ENCODE data around the gene TMEM236.

Gene TMEM236

GRCh38 chr10:17787087-17787961 lies 35.3 kb downstream of the TMEM236 start:
- no peak for DNase-seq (ENCODE audit: low spot score)

GRCh38 chr10:17788646-17789045 lies 36.6 kb downstream of the TMEM236 start:
- no peak for DNase-seq (ENCODE audit: low spot score)

DNA sequence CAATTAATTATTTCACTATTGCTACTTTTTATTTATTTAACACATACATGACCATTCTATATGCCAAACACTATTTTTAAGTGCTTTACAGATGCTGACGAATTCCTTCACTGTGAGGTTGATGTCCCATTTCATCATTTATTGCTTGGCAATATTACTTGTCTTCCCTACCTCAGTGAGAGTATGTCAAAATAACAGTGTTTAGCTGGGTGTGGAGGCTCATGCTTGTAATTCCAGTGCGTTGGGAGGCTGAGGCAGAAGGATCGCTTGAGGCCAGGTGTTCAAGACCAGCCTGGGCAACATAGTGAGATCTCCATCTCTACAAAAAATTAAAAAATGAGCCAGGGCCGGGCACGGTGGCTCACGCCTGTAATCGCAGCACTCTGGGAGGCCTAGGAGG lies 37.4 kb downstream of the TMEM236 start:
- no peak for DNase-seq (ENCODE audit: low spot score)

- no peak for DNase-seq (ENCODE audit: low spot score)
Observed at GRCh38 chr10:17790651-17791050, 38.6 kb downstream of the TMEM236 start.

DNA sequence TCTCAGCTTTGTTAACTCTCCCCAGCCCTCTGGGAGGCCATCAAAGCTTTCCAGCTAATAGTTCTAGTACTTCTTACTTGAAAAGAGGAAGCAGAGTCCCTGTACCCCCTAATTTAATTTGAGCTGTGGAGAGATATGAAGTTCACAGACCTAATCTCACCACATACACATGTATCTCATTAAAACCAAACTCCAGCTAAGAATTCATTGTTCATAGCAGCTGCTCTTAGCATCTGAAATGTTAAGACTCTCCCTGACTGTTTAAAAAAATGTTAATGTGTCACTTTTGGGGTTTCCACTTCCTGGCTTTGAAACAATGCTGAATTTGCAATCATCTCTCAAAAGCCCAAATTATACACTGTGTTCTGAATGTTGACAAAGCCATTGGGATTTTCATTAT lies 41.0 kb downstream of the TMEM236 start:
- no peak for DNase-seq (ENCODE audit: low spot score)

GRCh38 chr10:17793823-17794644 lies 42.0 kb downstream of the TMEM236 start:
- DNase-seq (ENCODE audit: low spot score), result no peak

DNA sequence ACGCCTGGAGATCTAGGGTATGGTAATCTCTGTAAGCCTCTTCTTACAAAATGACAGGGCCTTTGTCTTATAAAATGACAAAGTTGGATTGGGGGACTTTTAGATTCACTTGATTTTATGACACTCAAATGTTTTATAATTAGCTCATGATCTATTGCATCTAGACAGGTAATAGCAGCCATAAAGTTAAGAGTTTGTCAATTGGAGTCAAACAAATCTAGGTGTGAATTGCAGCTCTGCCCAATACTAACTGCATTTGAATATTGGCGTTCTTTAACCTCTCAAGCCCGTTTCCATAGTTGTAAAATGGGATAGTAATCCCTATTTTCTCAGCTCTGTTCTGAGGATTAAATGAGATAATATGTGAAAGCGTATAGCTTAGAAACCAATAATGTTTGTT lies 43.1 kb downstream of the TMEM236 start:
- DNase-seq (ENCODE audit: low spot score), result no peak

DNA sequence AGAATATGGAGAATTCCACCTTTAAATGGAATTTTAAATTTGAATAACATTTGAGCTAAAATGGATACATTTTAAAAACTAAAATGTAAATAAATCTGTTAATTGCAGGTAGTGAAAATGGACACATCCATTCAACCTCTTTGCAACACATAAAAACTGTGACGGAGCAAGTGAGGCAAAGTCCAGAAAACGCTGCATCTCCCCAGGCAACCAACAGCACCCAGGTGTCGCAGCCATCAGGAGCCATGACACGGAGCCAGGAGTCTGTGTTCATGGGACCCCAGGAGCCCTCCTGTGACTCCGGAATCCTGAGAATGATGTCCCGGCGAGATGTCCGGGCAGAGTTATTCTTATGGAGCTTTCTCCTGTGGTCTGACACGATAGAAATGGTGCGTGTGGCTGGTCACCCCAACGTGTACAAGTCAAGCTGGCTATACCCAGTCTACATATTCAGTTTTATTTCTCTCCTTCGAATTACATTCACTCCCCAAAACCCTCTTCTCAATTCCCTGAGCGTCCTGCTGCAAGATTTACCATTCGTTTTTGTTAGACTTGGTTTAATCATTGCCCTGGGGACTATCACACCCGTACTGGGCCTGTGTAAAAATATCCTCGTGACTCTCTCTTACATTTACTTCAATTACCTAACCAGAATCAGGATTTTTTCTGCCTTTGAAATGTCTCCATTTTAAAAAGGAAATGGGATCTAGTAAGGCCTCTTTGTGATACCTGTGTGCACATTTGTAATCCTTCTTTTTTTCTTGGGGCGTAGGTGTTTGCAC lies 44.0 kb downstream of the TMEM236 start:
- no peak for DNase-seq (ENCODE audit: low spot score)

DNA sequence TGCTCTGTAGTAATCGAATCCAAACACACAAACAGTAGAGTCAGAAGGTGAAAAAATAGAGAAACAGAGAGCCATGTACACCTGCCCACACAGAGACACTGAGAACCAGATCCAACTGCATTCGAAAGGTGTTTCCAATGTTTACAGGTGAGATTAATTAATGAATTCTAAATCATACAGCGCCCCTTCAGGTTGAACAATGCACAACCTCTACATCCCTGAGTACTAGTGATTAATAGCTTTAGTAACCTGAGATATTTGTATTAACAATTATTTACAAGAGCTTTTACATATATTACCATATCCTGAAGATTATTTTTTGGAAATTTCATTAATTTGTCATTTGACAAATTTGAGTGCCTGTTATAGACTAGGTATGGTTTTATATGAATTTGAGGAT lies 49.5 kb downstream of the TMEM236 start:
- DNase-seq (ENCODE audit: low spot score), result no peak

GRCh38 chr10:17802350-17802749 lies 50.3 kb downstream of the TMEM236 start:
- DNase-seq (ENCODE audit: low spot score), result no peak

GRCh38 chr10:17802976-17803375 lies 51.0 kb downstream of the TMEM236 start:
- DNase-seq (ENCODE audit: low spot score), result no peak

GRCh38 chr10:17805330-17805729 lies 53.3 kb downstream of the TMEM236 start:
- no peak for DNase-seq (ENCODE audit: low spot score)

DNA sequence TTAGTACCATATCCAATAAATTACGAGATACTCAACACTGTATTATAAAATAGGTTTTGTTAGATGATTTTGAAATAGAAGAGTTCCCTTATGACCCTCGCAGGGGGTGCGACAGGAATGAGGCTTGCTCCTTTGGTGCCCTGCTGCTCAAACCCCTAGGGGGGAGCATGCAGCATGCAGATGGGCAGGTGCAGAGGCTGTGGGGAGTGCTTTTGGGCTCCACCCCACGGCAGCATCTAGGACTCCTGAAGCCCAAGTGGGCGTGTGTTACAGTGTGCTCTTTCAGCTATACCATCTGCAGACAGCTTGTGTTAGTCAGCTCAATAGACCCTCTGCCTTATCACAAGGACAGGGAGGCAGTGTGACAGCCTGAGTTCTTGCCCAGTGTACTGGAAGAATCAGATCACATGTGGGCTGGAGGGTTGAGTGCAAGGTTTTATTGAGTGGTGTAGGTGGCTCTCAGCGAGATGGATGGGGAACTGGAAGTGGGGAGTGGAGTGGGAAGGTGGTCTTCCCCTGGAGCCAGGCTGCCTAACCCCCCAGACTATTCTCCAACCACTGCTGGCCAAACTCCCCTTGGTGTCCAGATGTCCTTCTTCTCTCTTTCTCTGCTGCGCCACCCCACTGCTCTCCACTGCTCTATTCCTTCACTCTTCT lies 54.0 kb downstream of the TMEM236 start:
- no peak for DNase-seq (ENCODE audit: low spot score)

DNA sequence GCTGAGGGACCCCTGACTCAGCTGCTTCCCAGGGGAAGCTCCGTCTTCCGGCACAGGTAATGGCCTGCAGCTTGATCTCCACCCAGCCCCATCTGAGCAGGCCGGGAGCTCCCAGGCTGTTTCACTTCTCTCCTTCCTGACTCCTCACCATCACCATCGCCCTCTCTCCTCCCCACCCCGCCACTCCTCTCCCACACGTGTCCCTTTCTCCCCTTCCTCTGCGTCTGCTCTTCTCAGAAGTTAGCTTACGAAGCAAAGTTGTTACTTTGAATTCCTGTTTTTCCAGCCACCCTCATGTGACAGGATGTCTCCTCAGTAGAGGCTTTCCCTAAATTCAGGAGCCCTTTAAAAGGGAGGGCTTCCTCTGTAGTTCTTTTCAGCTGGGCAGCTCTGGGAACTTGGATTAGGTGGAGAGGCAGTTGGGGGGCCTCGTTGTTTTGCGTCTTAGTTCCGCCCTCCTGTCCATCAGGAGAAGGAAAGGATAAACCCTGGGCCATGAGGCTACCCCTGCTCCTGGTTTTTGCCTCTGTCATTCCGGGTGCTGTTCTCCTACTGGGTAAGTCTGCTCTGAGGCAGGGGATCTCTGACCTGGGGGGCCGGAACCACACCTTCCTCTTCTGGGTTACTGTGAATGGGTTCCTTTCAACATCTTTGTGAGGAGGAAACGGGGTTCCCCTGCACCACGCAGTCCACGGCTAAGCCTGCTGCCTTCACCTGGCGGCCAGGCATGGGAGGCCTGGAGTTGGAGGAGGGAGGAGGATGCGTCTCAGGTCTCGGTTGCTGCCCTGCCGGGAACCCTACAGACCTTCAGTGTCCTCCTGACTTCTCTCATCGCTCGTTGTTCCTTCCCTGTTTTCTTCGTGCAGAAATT lies 57.2 kb downstream of the TMEM236 start, which contains the start of gene MRC1:
Gene MRC1, plus strand, starts transcription at position 378 of the 871 bp plus-strand sequence. Its CDS starts 118 bp downstream, at position 496.
- no peak for DNase-seq (ENCODE audit: low spot score)

DNA sequence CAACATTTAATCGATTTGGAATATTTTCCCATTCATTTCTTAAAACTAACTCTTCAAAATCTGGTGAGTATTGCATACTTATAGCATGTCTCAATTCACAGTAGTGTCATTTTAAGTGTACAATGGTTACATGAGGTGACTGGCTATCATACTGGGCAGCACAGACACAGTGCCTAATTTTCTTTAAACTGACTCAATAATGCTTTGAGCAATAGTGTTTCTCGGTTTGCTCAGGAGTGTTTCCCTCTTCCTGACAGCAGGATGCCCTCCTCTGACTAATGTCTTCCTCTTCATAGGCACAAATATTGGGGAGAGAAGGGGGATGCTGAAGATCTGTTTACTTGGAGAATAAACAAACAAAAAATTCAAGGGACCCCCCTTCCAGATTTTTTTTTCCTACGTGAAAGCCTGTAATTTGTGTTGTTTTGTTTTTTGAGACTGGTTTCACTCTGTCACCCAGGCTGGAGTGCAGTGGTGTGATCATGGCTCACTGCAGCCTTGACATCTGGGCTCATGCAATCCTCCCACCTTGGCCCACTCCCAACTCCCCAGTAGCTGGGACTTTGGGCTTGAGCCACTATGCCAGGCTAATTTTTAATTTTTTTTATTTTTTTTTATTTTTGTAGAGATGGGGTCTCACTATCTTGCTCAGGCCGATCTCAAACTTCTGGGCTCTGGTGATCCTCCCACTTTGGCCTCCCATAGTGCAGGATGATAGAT lies 59.3 kb downstream of the TMEM236 start:
- DNase-seq (ENCODE audit: low spot score), result no peak

DNA sequence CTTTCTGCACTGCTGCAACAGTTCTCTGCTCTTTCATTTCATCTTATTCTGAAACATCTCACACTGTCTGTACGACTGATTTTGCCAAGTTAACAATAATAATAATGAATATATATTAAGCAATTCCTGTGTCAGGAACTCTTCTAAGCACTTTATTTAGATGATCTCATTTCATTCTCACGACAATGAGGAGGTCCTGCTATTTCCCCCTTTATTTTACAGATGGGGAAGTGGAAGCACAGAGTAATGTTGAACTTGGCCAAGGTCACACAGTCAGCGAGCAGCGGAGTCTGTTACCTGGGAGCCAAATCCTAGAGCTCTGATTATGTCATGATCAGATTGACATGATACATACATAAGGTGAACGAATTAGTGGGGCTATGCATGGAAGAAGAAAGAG lies 63.0 kb downstream of the TMEM236 start:
- no peak for DNase-seq (ENCODE audit: low spot score)

DNA sequence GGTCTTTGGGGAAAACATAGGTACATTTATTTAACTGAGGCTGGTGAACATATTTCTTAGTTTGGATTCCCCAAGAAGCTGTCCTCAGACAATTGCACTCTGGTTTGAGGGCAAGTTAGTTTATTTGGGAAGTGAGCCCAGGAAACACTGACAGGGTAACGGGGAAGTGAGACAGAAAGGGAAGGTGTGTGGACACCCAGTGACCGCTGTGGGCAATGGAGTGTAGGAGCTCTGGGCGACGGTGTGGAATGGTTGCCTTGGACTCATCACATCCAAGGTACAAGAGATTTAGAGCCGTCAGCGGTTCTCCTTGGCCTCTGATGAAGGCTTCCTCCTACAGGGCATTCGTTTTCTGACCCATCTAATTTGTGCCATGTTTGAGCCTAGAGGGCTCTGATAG lies 64.2 kb downstream of the TMEM236 start:
- no peak for DNase-seq (ENCODE audit: low spot score)

- DNase-seq (ENCODE audit: low spot score), result no peak
Observed at GRCh38 chr10:17817316-17817715, 65.3 kb downstream of the TMEM236 start.

DNA sequence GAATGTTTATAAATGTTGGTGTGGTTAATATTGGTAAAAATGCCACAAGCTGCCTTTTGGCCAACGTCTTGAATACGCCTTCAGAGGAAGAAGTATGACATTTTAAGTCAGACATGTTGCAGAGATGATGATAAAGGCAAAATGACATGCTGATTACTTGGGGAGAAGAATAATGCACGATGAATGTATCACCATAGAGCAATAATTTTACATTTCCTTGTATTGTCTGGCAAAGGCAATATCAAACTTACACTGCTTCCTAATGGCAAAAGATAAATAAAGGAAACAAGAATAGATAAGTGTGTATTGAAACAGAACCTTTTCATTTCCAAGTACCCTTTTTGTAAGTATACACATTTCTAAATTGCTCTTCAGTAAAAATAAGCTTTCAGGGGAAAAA lies 65.8 kb downstream of the TMEM236 start:
- DNase-seq (ENCODE audit: low spot score), result no peak

- DNase-seq (ENCODE audit: low spot score), result no peak
Observed at GRCh38 chr10:17819836-17820235, 67.8 kb downstream of the TMEM236 start.
